ENCODE data around the gene CTAG1B. TPM values are rescaled to one million over a fixed set of nuclear protein-coding genes. Genes with fewer than 3 reads are reported as not detected.
A peak's percentile ranks its signal among the peaks of the same experiment; 100 is the strongest.
"Not testable (repeated sequence)": the region's sequence is repeated elsewhere in the genome, so short reads cannot be mapped to it uniquely, and the experiment has no call there.

Gene CTAG1B
- total RNA-seq, 1 donor from 2014 or later: not detected

GRCh38 chrX:154657226-154657805 is 38.2 kb upstream of the CTAG1B start:
- Histone ChIP-seq H3K36me3 (no peaks in the 10 kb centered on the region), H3K9me3 (no peaks in the 10 kb centered on the region), H3K27ac (no peak overlapping the region), H3K27me3 (no peaks in the 10 kb centered on the region), H3K4me1 (no peaks in the 10 kb centered on the region), H3K4me3 (no peak overlapping the region)
- DNase-seq (ENCODE audit: extremely low spot score in 2 of 2): no peak
- TF ChIP-seq POLR2A (IDR thresholded peaks at IDR 0.05) (no peak), POLR2AphosphoS5 (IDR thresholded peaks at IDR 0.05; ENCODE audit: insufficient read depth in 1 of 2, low read depth in 1 of 2) (no peak), CTCF (IDR thresholded peaks at IDR 0.05) (no peak)
- intact Hi-C loops (cut with DNase I): no loop called here

- no peak for TF ChIP-seq CTCF (IDR thresholded peaks at IDR 0.05)
- no peak for TF ChIP-seq POLR2AphosphoS5 (IDR thresholded peaks at IDR 0.05; ENCODE audit: insufficient read depth in 1 of 2, low read depth in 1 of 2)
- no peak for TF ChIP-seq POLR2A (IDR thresholded peaks at IDR 0.05)
- Histone ChIP-seq H3K4me1 (no peaks in the 10 kb centered on the region), H3K36me3 (no peaks in the 10 kb centered on the region), H3K9me3 (no peaks in the 10 kb centered on the region), H3K4me3 (no peak overlapping the region), H3K27ac (no peak overlapping the region), H3K27me3 (no peaks in the 10 kb centered on the region)
- DNase-seq (ENCODE audit: extremely low spot score in 2 of 2): peak in 1 of 2 donors; percentile 47
- intact Hi-C loops (cut with DNase I): no loop called here
Measured at GRCh38 chrX:154655786-154656185, 36.7 kb upstream of the CTAG1B start.

DNA sequence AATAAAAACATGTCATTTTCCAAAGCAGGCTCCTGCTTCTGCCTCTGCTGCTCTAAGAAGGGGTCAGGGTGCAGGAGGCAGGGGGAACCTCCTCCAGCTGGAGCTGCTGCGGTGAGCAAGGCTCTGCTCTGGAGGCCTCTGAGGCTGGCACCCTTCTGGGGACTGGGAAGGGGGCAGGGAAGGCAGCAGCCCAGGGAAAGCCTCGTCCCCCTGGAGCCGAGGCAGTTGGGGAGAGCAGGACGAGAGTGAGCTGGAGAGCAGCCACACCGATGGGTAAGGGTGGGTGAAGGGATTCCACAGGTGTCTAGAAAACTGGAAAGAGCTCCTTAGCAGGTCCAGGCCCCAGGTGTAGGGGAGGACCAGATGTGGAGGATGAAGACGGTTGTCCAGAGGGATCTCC is 36.3 kb upstream of the CTAG1B start:
- H3K4me1 ChIP-seq: no peaks in the 10 kb centered on the region
- TF ChIP-seq POLR2A (IDR thresholded peaks at IDR 0.05) (no peak), POLR2AphosphoS5 (IDR thresholded peaks at IDR 0.05; ENCODE audit: insufficient read depth in 1 of 2, low read depth in 1 of 2) (no peak), CTCF (IDR thresholded peaks at IDR 0.05) (no peak)
- intact Hi-C loops (cut with DNase I): no loop called here
- no peak overlapping the region for H3K27ac ChIP-seq
- H3K4me3 ChIP-seq: no peak overlapping the region
- peak; percentile 47 to 84 for DNase-seq (ENCODE audit: extremely low spot score in 2 of 2)
- H3K9me3 ChIP-seq: no peaks in the 10 kb centered on the region
- no peaks in the 10 kb centered on the region for H3K27me3 ChIP-seq
- H3K36me3 ChIP-seq: no peaks in the 10 kb centered on the region

GRCh38 chrX:154654925-154655324 is 35.8 kb upstream of the CTAG1B start:
- Histone ChIP-seq H3K27ac (no peak overlapping the region), H3K4me1 (no peaks in the 10 kb centered on the region), H3K36me3 (no peaks in the 10 kb centered on the region), H3K9me3 (no peaks in the 10 kb centered on the region), H3K27me3 (no peaks in the 10 kb centered on the region), H3K4me3 (no peak overlapping the region)
- no peak for TF ChIP-seq POLR2A (IDR thresholded peaks at IDR 0.05)
- TF ChIP-seq CTCF (IDR thresholded peaks at IDR 0.05): no peak
- no peak for TF ChIP-seq POLR2AphosphoS5 (IDR thresholded peaks at IDR 0.05; ENCODE audit: insufficient read depth in 1 of 2, low read depth in 1 of 2)
- DNase-seq (ENCODE audit: extremely low spot score in 2 of 2): peak; percentile 56 to 77
- intact Hi-C loops (cut with DNase I): no loop called here

DNA sequence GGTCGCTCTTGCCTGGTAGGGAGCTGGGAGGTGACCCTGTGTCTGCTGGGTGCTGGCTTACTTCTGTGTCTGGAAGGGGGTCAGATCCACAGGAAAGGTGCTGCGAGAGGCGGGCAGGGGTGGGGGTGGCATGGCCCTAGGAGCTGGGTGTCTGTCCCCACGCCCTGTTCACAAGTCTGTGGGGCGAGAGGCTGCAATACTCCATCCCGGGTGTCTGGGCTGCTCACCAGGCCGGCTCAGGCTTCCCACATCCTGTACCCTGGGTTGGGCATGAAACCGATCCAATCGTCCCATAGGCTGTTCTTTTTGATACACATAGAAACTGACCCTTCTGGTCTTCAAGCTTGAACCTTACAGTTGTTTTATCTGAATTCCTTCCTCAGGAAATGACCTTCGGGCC is 35.3 kb upstream of the CTAG1B start:
- Histone ChIP-seq H3K4me1 (no peaks in the 10 kb centered on the region), H3K27me3 (no peaks in the 10 kb centered on the region), H3K9me3 (no peaks in the 10 kb centered on the region), H3K36me3 (no peaks in the 10 kb centered on the region), H3K4me3 (no peak overlapping the region), H3K27ac (no peak overlapping the region)
- DNase-seq (ENCODE audit: extremely low spot score in 2 of 2): peak; percentile 54 to 89
- TF ChIP-seq POLR2AphosphoS5 (IDR thresholded peaks at IDR 0.05; ENCODE audit: insufficient read depth in 1 of 2, low read depth in 1 of 2): no peak
- no peak for TF ChIP-seq POLR2A (IDR thresholded peaks at IDR 0.05)
- no peak for TF ChIP-seq CTCF (IDR thresholded peaks at IDR 0.05)
- intact Hi-C loops (cut with DNase I): no loop called here

- H3K9me3 ChIP-seq; H3K36me3 ChIP-seq; H3K27ac ChIP-seq; H3K4me1 ChIP-seq; DNase-seq (ENCODE audit: extremely low spot score in 2 of 2); H3K27me3 ChIP-seq; H3K4me3 ChIP-seq; intact Hi-C loops (cut with DNase I): not testable (repeated sequence)
Measured at GRCh38 chrX:154653413-154653812, 34.3 kb upstream of the CTAG1B start, which contains the start of gene CTAG2. CTAG2 (minus strand) TSS chrX:154653579; CDS start chrX:154653515, 64 bp downstream.

All from vagina (tissue), 2 donors.